GM21381 (cell line): Measurements from ENCODE around the gene KCNN3.

Experiments
- ATAC-seq: cut with Tn5 transposase; IDR thresholded peaks from one replicate; pipeline ENCODE4 v1.9.1; 2021; ENCODE audit warnings: mild to moderate bottlenecking, moderate library complexity; ENCODE audit not compliant: unreplicated experiment

KCNN3 gene

GRCh38 chr1:154842635-154843034, 27.4 kb downstream of the KCNN3 start:
- ATAC-seq, result no peak

- ATAC-seq, result no peak
These were observed 28.7 kb downstream of the KCNN3 start for GRCh38 chr1:154841384-154841783.

DNA sequence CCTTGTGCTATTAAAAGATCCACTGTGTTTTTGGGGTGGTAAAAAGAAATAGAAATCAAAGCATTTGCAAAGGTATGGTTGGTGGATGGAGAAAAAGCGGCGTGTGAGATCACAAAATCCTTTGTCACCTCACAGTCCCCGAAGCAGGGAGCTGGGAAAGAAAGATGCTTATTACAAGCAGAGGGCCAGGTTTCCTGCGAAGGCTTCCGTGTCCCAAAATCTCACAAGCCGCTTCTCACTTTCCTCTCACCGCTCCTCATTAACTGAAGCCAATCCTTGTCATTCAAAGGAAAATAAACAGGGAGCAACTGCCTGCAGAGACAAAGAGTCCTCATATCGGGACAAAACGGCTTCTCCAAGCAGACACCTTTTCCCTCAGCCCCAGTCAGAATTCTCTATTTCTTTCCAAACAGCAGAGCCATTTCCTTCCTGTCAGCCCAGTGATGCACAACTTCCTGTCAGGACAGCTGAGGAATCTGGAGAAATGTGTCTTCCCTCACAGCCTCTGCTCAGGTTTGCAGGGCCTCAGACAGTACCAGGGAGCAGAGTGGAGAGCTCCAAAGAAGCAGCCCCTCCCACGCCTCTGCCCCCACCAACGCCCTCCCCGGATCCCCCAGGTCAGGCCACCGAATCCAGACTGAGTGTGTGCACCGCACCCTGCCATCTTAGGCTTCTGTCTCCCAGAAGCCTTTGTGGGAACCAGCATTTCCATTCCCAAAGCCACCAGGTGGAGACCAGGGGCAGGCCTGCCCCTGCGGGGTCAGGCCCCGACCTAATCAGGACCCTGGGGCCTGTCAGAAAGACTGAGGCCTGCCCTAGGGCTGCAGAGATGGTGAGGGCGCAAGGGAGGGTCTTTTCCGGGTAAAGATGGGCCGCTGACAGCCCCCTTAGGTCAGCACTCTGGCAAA, 29.6 kb downstream of the KCNN3 start:
- no peak for ATAC-seq

GRCh38 chr1:154839691-154840090, 30.4 kb downstream of the KCNN3 start:
- ATAC-seq, result no peak

DNA sequence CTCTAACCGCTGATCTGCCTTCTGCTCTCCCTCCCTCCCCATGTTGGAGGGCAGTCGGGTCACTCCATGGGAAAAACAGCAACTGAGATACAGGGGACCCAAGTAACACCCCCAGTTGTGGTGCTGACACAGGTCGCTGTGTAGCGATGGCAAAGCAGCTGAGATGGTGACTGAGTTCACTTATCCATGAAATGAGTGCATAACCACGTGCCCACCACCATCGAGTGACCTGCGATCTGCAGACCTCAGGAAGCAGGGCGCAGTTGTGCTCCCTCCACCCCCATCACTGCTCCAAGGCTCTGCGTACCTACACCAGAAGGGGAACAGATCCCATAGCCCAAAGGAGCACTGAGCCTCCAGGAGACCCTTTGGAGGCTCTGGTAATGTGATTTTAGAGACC, 31.1 kb downstream of the KCNN3 start:
- ATAC-seq, result no peak

GRCh38 chr1:154838461-154838860, 31.6 kb downstream of the KCNN3 start:
- no peak for ATAC-seq

- ATAC-seq, result no peak
These were observed 32.4 kb downstream of the KCNN3 start for GRCh38 chr1:154837672-154838171.

DNA sequence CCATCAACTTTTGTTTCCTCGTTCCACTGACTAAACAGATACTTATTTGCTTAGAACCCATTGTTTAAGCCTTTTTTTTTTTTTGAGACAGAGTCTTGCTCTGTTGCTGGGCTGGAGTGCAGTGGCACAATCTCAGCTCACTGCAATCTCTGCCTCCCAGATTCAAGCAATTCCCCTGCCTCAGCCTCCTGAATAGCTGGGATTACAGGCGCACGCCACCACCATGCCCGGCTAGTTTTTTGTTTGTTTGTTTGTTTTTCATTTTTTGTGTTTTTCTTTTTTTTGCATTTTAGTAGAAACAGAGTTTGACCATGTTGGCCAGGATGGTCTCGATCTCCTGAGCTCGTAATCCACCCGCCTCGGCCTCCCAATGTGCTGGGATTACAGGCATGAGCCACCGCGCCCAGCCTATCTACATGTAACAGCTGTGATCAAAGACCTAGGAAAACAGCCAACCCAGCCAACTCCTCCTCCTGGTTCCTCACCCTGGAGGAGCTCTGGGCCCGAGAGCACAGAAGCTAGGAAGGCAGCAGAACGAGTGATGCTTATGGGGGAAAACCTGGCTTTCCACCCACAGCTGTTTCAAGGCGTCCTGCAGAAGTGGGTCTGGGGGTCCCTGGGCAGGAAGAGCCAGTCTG, 32.9 kb downstream of the KCNN3 start:
- no peak for ATAC-seq

- ATAC-seq, result no peak
These were observed 34.4 kb downstream of the KCNN3 start for GRCh38 chr1:154835531-154836324.

GRCh38 chr1:154833841-154834240, 36.2 kb downstream of the KCNN3 start:
- ATAC-seq, result no peak

GRCh38 chr1:154833209-154833608, 36.9 kb downstream of the KCNN3 start:
- no peak for ATAC-seq

- no peak for ATAC-seq
These were observed 37.7 kb downstream of the KCNN3 start for GRCh38 chr1:154832384-154832783.

GRCh38 chr1:154831462-154831861, 38.6 kb downstream of the KCNN3 start:
- ATAC-seq, result no peak

DNA sequence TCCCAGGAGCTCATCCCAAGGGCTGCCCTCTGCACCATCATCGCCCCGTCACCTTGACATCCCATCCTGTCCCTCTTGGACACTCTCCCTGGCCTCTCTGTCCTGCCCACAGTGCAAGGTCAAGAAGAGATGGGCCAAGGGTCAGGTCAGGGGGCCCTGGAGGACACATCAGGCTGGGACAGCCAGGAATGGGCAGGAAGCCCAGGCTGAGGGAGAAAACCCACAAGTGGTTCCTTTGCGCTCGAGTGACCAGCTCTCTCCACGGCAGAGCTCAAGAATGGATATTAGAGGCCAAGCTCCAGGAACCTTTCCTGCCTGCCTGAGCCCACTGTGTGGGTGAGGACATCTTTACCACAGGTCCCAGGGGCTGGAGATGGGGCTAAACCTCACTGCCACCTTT, 41.0 kb downstream of the KCNN3 start:
- no peak for ATAC-seq

DNA sequence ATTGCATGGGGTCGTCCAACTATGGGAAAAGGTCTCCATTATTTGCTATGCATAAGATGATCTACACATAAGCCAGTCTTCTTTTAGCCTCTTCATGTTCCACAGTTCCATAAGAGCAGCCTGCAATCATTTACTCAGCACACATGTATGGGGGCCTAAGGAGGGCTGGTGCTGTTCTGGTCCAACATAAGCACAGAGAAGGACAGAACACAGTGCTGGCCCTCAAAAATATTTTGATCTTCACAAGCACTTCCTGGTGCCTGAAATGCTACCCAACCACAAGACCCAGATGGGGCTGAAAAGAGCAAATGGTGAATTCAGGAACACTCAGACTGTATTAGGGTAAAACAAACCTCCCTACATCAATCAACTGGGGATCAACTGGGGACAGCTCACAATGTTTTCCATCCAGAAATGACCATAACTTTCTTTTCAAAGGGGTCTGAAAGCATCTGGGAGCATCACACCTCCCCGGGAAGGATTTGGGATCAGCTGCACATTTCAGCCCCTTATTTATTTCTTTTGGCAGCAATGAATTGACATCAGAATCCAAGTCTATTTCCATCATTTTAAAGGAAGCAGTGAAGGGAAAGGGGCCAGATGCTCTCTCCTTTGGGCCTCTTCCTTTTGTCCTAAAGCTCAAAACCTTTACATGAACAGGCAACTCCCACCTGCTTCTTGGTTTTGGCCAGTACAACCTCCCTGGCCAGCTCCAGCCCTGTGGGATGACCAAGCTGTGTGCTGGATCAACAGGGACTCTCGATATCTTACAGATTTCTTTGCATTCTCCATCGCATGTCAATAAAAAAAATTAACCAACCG, 45.7 kb downstream of the KCNN3 start:
- ATAC-seq, result no peak

GRCh38 chr1:154822717-154823116, 47.4 kb downstream of the KCNN3 start:
- ATAC-seq, result no peak

DNA sequence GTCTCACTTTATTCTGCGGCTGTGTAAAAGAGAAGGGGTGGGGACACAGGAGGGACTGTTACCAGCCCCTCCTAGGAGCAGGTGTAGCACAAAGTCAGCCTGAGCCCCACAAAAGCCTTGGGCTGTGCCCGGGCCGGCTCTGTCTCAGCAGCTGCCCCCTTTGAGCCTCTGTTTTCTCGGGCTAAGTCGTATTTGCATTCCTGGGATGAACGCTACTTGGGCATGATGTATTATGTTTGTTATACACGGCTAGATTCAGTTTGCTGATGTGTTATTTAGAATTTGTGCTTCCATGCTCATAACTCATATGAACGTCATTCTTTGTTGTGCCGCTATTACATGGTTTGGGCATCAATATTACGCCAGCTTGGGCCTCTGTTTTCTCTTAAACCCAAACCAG, 47.8 kb downstream of the KCNN3 start:
- ATAC-seq, result no peak

GRCh38 chr1:154821083-154821482, 49.0 kb downstream of the KCNN3 start:
- ATAC-seq, result no peak

- ATAC-seq, result no peak
These were observed 49.4 kb downstream of the KCNN3 start for GRCh38 chr1:154820646-154821045.
